Type B pancreatic cell (in vitro differentiated cells): ENCODE data around the gene ERP29. TPM values are rescaled to one million over a fixed set of nuclear protein-coding genes. Genes with fewer than 3 reads are reported as not detected.

Source experiments
- DNase-seq: peaks from one replicate; pipeline ENCODE4 v3.0.0; 2021; ENCODE audit warnings: mixed read lengths; ENCODE audit not compliant: unreplicated experiment; ENCODE audit errors: extremely low spot score
- H3K27ac Mint-ChIP-seq: 2 replicates; pipeline ENCODE4 v1.8.0; 2021; ENCODE audit warnings: mild to moderate bottlenecking, mixed read lengths
- H3K27me3 Mint-ChIP-seq: 2 replicates; pipeline ENCODE4 v1.8.0; 2021; ENCODE audit warnings: mixed read lengths
- H3K36me3 Mint-ChIP-seq: 2 replicates; pipeline ENCODE4 v1.8.0; 2021; ENCODE audit warnings: mixed read lengths
- H3K4me1 Mint-ChIP-seq: one replicate; pipeline ENCODE4 v1.8.0; 2021; ENCODE audit warnings: mixed read lengths; ENCODE audit not compliant: unreplicated experiment
- H3K4me3 Mint-ChIP-seq: 2 replicates; pipeline ENCODE4 v1.8.0; 2021; ENCODE audit warnings: mild to moderate bottlenecking, mixed read lengths
- H3K9me3 Mint-ChIP-seq: 2 replicates; pipeline ENCODE4 v1.8.0; 2021; ENCODE audit warnings: mixed read lengths
- microRNA-seq: library from miRNA; unstranded; fragments of <30 nt; microRNA quantifications from one replicate; pipeline ENCODE4, GENCODE V29; 2020
- total RNA-seq: library from RNA; stranded (reverse); gene quantifications from 2 replicates; pipeline ENCODE4 v1.2.1, GENCODE V29; 2021; ENCODE audit warnings: low replicate concordance
- TF ChIP-seq, protein P1 (sequence below): fragments of 200-600 bp; sonication (generic); conservative IDR thresholded peaks from 2 replicates; pipeline ENCODE4 v1.5.0; 2021; ENCODE audit warnings: antibody characterized with exemption, mild to moderate bottlenecking

The ERP29 gene
- total RNA-seq, 1 donor from 2014 or later, result 141 TPM

DNA sequence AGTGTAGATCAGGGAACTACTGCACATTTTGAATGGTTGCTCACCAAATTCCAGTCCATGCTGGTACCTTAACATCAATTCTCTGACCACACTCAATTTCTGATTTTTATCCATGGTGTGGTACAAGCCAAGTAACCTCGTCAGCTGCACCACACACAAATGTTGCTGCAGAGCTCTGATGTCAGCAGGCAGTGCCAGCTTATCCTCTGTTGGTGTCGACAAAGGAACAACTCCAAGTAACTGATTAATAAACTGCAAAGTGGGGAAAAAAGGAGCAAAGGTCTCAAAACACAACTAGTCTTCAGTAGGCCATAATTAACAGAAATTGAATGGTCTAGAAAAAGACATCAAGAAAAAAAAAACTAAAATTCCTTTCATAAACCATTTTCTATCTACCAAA is 47.9 kb downstream of the ERP29 start:
- Mint-ChIP-seq H3K9me3 (no peaks in the 10 kb centered on the region), H3K27me3 (no peaks in the 10 kb centered on the region), H3K4me3 (no peak overlapping the region), H3K27ac (no peak overlapping the region), H3K36me3 (peaks cover 19% of the 10 kb centered on the region), H3K4me1 (no peaks in the 10 kb centered on the region)
- TF ChIP-seq, protein P1, sequence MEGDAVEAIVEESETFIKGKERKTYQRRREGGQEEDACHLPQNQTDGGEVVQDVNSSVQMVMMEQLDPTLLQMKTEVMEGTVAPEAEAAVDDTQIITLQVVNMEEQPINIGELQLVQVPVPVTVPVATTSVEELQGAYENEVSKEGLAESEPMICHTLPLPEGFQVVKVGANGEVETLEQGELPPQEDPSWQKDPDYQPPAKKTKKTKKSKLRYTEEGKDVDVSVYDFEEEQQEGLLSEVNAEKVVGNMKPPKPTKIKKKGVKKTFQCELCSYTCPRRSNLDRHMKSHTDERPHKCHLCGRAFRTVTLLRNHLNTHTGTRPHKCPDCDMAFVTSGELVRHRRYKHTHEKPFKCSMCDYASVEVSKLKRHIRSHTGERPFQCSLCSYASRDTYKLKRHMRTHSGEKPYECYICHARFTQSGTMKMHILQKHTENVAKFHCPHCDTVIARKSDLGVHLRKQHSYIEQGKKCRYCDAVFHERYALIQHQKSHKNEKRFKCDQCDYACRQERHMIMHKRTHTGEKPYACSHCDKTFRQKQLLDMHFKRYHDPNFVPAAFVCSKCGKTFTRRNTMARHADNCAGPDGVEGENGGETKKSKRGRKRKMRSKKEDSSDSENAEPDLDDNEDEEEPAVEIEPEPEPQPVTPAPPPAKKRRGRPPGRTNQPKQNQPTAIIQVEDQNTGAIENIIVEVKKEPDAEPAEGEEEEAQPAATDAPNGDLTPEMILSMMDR, result no peak
- DNase-seq, result no peak

DNA sequence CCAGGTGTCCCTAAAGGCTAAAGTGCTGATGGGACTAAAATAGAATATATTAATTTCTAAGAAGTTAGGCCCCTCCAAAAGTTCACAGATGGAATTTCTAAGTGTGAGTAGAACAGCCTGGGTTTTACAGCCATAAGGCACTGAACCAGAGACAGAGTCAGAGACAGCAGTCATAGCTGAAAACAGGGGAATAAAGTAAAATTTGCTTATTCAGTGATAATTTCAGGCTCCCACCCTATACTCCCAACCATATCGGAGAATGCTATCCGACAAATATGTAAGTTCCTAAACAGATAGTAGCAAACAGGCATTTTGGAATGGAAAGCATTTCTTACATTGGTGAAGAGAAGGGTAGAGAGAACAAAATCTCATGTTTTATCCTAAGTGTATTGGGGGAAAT is 50.0 kb downstream of the ERP29 start:
- H3K36me3 Mint-ChIP-seq, result peaks cover 26% of the 10 kb centered on the region
- TF ChIP-seq, protein P1, result no peak
- H3K27ac Mint-ChIP-seq, result no peak overlapping the region
- DNase-seq, result no peak
- H3K4me3 Mint-ChIP-seq, result no peak overlapping the region
- H3K9me3 Mint-ChIP-seq, result no peaks in the 10 kb centered on the region
- no peaks in the 10 kb centered on the region for H3K27me3 Mint-ChIP-seq
- H3K4me1 Mint-ChIP-seq, result no peaks in the 10 kb centered on the region

DNA sequence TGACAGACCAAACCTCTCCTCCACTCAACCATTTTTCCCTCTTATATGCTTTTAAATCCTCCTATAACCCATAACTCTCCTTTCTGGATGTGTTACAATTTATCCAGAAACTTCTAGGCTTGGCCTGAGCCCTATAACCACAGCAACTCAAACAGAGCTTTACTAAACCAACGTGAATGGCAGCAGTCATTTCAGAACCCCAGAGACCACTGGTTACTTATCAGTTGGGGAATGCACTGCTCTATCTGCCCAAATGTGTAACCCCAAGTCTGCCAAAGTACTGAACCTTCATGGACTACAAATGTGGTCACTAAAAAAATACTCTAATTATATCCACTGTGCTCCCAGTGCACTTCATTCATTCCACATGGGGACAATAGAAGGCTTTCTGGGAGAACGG is 53.3 kb downstream of the ERP29 start:
- Mint-ChIP-seq H3K4me3 (no peak overlapping the region), H3K4me1 (no peaks in the 10 kb centered on the region), H3K27ac (no peak overlapping the region), H3K9me3 (no peaks in the 10 kb centered on the region), H3K27me3 (no peaks in the 10 kb centered on the region), H3K36me3 (peaks cover 32% of the 10 kb centered on the region)
- TF ChIP-seq, protein P1, result no peak
- no peak for DNase-seq

Small RNA genes lying within 50 kb of the gene (microRNA-seq; reads per million reads assigned to microRNA genes)
- not detected for gene MIR3657

Other genes with a start within 250 kb of the ERP29 start
- gene ALDH2, start 246.5 kb upstream of the ERP29 start, total RNA-seq, result 29.0 and 59.5 TPM in 2 replicates
- gene MAPKAPK5, start 171.2 kb upstream of the ERP29 start, total RNA-seq, result 54.1 and 61.4 TPM in 2 replicates
- gene TMEM116, start 261 bp upstream of the ERP29 start, total RNA-seq, result 13.9 and 18.0 TPM in 2 replicates
- 25.7 and 35.9 TPM in 2 replicates for gene NAA25, start 95.4 kb downstream of the ERP29 start, total RNA-seq
- 38.3 and 40.4 TPM in 2 replicates for gene TRAFD1, start 112.1 kb downstream of the ERP29 start, total RNA-seq